ENCODE measurements around the gene FNDC3B.

- no peak for TF ChIP-seq CTCF (IDR thresholded peaks at IDR 0.05)
- TF ChIP-seq EZH2 (IDR thresholded peaks at IDR 0.05): no peak
Observed at GRCh38 chr3:172133838-172134237, 94.5 kb downstream of the FNDC3B start.

Measured in neural progenitor cell (in vitro differentiated cells).